Fibroblast of skin of left biceps (primary cell): Measurements from ENCODE around the gene YOD1.

Experiments used
- DNase-seq, 2 experiments: peaks; one replicate each; pipeline ENCODE4 v3.0.0-alpha.2; 2013; ENCODE audit warnings: low read depth in 2 of 2

Gene YOD1

DNA sequence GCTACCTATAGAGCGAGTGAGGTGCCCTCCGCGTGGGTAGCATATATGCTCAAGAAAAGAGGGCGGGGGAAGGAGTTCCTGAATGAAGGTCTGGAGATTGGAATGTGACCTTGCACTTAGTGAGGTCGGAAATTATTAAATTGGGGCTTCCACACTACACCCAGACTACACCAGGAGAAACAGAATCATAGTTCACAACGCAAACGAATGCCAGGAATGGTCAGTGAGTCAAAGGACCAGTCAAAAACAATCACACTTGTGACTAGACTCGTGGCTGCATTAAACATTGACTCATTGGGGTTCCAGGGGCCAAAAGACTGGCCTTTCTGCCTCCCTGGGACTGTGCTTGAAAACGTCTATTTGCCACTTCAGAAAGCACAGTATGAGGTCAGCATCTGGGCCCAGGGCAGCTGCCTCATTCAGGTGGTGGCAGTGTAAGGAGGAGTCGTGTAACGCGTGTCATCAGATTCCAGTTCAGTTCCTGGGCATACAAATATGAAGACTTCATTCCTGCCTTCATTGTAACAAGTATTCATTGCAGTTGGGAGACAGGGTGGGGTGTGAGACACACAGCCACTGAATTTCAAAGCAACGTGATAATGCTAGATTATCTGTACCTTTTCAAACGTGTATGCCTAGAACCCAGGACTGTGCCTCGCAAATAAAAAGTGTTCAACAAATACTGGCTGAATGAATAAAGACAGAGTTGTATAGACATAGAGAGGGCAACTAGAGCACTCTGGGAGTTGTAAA lies at the start of gene YOD1:
Gene YOD1, minus strand, starts transcription at position 18 of the 753 bp plus-strand sequence. CDS start 178 bp downstream, outside the sequence.
- DNase-seq = no peak

DNA sequence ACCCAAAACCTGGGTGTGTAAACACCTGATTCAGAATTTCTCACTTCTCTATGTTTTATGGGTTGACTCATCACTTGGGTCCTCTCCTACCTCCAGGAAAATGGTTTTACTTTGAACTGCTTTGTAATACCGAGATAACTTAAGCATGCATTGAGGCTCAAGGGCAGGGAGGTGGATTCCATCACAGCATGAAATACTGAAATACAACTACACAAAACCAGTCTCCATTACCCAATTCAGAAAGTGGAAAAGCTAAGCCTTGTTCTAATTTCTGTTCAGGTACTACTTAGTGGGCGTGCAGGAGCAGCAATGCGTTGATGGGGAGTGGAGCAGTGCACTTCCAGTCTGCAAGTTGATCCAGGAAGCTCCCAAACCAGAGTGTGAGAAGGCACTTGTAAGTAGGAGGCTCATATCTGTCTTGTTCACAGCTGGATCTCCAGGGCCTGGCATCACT lies 46.9 kb upstream of the YOD1 start:
- DNase-seq = no peak

DNA sequence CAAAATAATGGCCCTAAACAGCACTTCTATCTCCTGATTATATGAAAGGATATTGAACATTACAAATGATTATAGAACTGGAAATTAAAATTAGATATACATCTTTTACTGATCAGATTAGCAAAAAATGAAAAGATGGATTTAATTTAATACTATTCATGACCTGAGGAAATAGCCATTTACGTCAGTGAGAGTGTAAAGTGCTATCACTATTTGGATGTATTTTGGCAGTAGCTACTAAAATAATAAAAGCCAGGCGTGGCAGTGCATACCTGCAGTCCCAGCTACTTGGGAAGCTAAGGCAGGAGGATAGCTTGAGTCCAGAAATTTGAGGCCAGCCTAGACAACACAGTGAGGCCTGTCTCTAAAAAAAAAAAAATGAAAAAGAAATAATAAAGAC lies 42.9 kb upstream of the YOD1 start:
- no peak for DNase-seq

- DNase-seq = no peak
These were observed 40.3 kb upstream of the YOD1 start for GRCh38 chr1:207091200-207091908.

DNA sequence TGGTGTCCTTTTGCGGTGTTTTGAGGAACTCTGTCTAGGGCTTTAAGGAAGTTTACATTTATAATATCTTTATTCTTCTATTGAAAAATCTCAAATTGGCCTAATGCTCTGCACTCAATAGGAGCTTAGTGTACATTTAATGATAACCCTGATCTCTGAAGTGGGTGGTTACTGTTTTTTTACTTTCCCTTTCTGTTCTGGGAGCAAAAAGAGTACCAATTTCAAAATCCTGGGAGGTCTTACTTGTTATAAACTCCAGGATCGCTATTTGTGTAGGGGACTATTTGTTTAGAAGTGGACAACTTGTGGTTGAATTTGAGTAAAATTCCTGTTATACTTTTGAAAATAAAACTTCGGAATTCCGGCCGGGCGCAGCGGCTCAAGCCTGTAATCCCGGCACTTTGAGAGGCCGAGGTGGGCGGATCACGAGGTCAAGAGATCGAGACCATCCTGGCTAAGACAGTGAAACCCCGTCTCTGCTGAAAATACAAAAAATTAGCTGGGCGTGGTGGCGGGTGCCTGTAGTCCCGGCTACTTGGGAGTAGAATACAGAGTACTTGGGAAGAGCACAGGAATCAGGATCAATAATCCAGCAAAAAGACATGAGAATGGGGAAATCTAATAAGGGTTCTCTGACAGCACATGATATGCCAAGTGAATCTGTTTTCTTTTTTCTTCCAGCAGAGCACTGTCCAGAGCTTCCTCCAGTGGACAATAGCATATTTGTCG lies 38.8 kb upstream of the YOD1 start:
- no peak for DNase-seq

DNA sequence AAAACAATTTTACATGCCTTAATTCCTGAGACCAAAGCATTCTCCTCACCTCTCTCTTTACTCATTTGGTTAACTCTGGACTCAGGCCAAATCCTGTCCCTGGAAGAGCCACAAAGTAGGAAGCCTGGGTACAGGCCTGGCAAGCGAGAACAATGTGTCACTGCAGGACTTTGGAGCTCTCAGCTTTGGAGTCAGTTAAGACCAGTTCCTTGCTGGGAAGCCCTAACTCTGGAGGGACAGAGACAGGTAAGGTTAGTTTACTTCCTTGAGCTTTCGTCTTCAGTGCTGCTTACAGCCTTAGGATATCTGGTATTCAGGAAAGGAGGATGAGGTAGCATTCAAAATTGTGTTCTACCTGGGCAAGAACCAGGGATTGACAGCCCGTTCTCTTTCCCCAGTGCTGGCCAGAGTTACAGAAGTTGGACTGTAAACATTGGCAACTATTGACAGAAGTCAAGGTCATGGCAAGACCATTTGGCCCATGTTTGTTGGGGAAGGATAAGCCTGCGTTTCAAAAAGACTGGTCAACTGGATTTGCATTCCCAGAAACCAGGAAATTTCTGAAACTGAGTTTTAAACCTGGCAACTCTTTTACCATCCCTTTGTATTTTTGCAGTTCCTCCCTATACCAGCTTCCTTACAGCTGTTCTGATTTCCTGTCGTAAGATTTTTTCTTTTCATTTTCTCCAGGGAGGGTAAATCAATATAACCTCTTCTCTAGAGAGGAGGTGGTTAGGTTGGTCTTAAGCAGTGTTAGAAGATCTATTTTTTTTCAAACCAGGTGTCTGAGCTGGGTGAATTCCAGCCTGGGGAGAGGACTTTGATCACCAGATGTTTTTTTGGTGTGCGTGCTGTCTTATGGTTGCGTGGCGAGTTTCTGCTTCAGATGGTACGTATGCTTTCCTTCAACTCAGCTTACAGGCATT lies 38.0 kb upstream of the YOD1 start, which contains the start of gene C4BPB:
Gene C4BPB, plus strand, starts transcription at position 160 of the 926 bp plus-strand sequence. Its CDS starts 672 bp downstream, at position 832.
- no peak for DNase-seq

GRCh38 chr1:207088161-207088560 lies 37.2 kb upstream of the YOD1 start:
- DNase-seq = no peak

- DNase-seq = no peak
These were observed 34.9 kb upstream of the YOD1 start for GRCh38 chr1:207085887-207086286.

GRCh38 chr1:207084701-207085180 lies 33.7 kb upstream of the YOD1 start:
- DNase-seq = peak in 1 of 2 experiments; percentile 21

GRCh38 chr1:207084232-207084631 lies 33.2 kb upstream of the YOD1 start:
- DNase-seq = no peak

GRCh38 chr1:207081806-207082205 lies 30.8 kb upstream of the YOD1 start:
- no peak for DNase-seq

DNA sequence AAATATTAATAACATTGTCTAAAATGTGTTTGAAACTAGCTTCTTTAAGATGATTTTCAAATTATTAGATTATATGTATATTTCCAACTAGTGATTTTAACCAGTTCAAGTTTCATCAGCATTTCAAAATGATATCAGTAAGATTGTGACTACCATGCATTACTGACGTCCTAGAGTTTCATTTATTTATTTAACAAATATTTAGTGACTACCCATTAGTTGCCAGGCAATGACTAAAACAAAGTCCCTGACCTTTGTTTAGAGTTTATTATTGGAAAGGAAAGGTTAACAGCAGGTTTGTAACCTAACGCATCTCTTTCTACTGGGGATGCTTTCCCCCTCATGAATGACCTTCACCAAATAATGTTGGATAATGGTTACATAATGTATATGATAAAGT lies 30.1 kb upstream of the YOD1 start:
- DNase-seq = no peak

GRCh38 chr1:207079706-207080241 lies 28.8 kb upstream of the YOD1 start:
- DNase-seq = no peak

- no peak for DNase-seq
These were observed 27.6 kb upstream of the YOD1 start for GRCh38 chr1:207078578-207079132.

DNA sequence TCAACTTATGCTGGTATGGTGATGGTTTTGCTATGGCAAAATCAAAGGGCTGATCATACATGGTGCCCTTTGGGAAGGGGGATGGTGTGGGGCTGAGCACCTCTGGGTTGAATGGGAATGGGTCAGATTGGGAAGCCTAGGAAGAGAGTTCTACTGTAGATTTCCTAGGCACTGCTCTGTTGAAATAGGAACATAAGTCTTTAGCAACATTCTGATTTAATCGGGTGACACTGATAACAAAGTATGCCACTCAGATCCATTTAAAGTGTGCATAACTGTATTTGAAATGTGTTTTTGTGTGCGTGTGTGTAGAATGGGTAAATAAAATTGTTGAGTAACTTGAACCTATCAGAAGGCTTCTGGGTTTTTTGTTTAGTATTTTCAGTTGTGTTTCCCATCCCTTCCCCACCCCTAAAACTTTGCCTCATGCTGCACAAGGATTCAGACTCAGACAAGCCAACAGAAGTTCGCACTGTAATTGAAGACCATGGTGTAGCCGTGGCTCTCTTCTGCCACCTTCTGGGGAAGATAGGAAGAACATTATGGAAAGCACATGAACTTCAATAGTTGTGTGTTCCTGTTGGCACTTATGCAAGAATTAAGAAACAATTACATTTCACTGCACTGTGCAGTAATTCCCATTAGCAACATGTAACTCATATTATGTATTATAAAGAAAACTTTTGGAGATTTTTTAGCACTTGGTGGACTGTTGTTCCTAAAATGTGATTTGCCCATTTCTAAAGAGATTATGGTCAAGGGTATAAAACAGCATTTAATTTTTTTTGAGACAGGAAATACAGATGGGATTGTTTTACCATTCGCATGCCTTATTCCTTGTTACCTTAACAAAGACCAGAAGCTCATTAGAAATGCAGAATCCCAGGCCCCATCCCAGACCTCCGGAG lies 26.7 kb upstream of the YOD1 start:
- peak; percentile 36 to 50 for DNase-seq

GRCh38 chr1:207077012-207077411 lies 26.0 kb upstream of the YOD1 start:
- no peak for DNase-seq

DNA sequence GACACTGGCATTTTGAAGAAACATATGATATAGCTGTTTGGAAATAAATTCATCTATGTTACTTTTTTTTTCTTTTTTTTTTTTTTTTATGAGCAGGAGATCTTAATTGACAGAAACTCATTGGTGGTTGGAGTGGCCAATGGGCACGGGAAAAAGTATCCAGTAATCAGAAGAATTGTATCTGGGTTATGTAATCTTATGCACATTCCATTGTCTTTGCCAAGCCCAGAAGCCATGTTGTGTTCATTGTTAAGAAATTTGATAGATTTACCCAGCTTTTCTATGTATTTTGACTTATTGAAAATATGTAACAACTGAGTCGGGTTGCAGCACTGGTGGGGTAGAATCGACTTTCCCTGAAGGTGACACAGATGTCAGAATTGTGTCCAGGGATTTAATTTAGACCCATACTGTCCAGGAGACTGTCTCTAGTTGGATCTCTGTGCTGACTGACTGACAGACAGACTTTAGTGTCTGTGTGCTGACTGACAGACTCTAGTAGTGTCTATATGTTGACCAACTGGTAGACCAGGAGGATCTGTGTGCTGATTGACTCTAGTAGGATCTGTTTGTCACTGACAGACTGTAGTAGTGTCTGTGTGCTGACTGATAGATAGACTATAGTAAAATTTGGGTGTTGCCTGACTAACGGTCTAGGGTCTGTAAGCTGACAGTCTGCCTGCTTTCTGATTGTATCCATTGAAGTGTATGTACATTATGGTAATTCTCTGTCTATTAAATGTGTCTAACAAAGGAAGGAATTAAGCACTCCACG lies 25.4 kb upstream of the YOD1 start:
- no peak for DNase-seq
